K562 (cell line): ENCODE results near the gene MTSS2. TPM values are rescaled to one million over a fixed set of nuclear protein-coding genes. Genes with fewer than 3 reads are reported as not detected.

Experiments used
- ATAC-seq: fragments of 200-7000 bp; cut with Tn5 transposase; 3 replicates; pipeline ENCODE4 v1.9.1; 2020; ENCODE audit warnings: moderate library complexity
- BruUV-seq: library from RNA; stranded (reverse); fragments of 400-500 nt; replicated peaks from 2 replicates; lab custom pipeline; 2021; lab: Mats Ljungman, UMichigan
- CTCF ChIA-PET: fragments of 300-600 bp; formaldehyde crosslinking; extraction: SDS; loops from one replicate; lab custom pipeline; 2021; ENCODE audit warnings: low intra/inter-chr PET ratio; lab: Yijun Ruan, JAX
- POLR2A ChIA-PET: fragments of 300-600, 350-650 bp; sonication (Branson Sonifier 250); formaldehyde crosslinking; extraction: SDS; loops from one replicate; lab custom pipeline; 2021; ENCODE audit warnings: antibody characterized with exemption, inconsistent platforms; lab: Yijun Ruan, JAX
- DNase-seq, 4 experiments: peaks; one replicate each; pipeline versions ENCODE4 v3.0.0 to v3.0.0-alpha.2; 2011 to 2018; ENCODE audit warnings: low spot score in 3 of 4, mixed read lengths in 3 of 4; ENCODE audit errors: extremely low read depth in 1 of 4
- FAIRE-seq: peaks from 2 replicates; lab custom pipeline; 2011; peaks lifted over from hg19 to GRCh38; lab: Jason Lieb, UNC
- H2AFZ ChIP-seq: 2 replicates; pipeline ENCODE4 v1.6.0; 2011; ENCODE audit warnings: low read depth, low read length, control low read depth, inconsistent platforms
- H3K27ac ChIP-seq: fragments of 200-600 bp; 3 replicates; pipeline ENCODE4 v1.8.0; 2011; ENCODE audit warnings: low read depth, mild to moderate bottlenecking, control low read depth, inconsistent platforms, low read length, moderate library complexity, mixed read lengths; ENCODE audit errors: extremely low read depth
- H3K27me3 ChIP-seq, 2 experiments: fragments of 300-600 bp in 1 of 2; 2 replicates in 1 of 2; 3 replicates in 1 of 2; pipeline versions ENCODE4 v1.6.0 to v1.8.0; 2011; ENCODE audit warnings: inconsistent platforms in 2 of 2, low read length in 2 of 2, mild to moderate bottlenecking in 1 of 2, mixed read lengths in 1 of 2, moderate library complexity in 1 of 2; ENCODE audit not compliant: control insufficient read depth in 2 of 2, insufficient read depth in 2 of 2
- H3K36me3 ChIP-seq: fragments of 300-600 bp; 3 replicates; pipeline ENCODE4 v1.8.0; 2011; ENCODE audit warnings: mild to moderate bottlenecking, low read length, inconsistent platforms; ENCODE audit not compliant: control insufficient read depth, insufficient read depth
- H3K4me1 ChIP-seq, 2 experiments: fragments of 200-600 bp in 1 of 2; replicated peaks in 1 of 2; 2 replicates in 1 of 2; 3 replicates in 1 of 2; pipeline versions ENCODE4 v1.5.1 to v1.8.0; 2011; ENCODE audit warnings: inconsistent platforms in 2 of 2, low read length in 2 of 2, mild to moderate bottlenecking in 1 of 2, mixed read lengths in 1 of 2, moderate library complexity in 1 of 2; ENCODE audit not compliant: control insufficient read depth in 2 of 2, insufficient read depth in 2 of 2
- H3K4me2 ChIP-seq: 2 replicates; pipeline ENCODE4 v1.6.1; 2011; ENCODE audit warnings: low read length, control low read depth, inconsistent platforms, mixed read lengths; ENCODE audit not compliant: insufficient read depth
- H3K4me3 ChIP-seq: fragments of 200-600 bp; sonication (generic), shearing (Covaris generic); 2 replicates; pipeline ENCODE4 v1.5.1; 2016; ENCODE audit warnings: control low read depth, inconsistent platforms
- H3K79me2 ChIP-seq: fragments of 200-600 bp; 3 replicates; pipeline ENCODE4 v1.8.0; 2011; ENCODE audit warnings: low read length, inconsistent platforms; ENCODE audit not compliant: control insufficient read depth, insufficient read depth
- H3K9ac ChIP-seq, 2 experiments: 2 replicates each; pipeline versions ENCODE4 v1.6.0 to v1.6.1; 2011; ENCODE audit warnings: low read depth in 2 of 2, low read length in 2 of 2, control low read depth in 1 of 2, inconsistent platforms in 1 of 2, mild to moderate bottlenecking in 1 of 2, mixed read lengths in 1 of 2; ENCODE audit not compliant: insufficient read depth in 1 of 2
- H3K9me1 ChIP-seq: one replicate; pipeline ENCODE4 v1.6.0; 2011; ENCODE audit warnings: inconsistent platforms, mild to moderate bottlenecking, low read length, moderate library complexity; ENCODE audit not compliant: control insufficient read depth, insufficient read depth
- H3K9me3 ChIP-seq: replicated peaks from 2 replicates; pipeline ENCODE4 v1.5.1; 2011; ENCODE audit warnings: low read depth, low read length, inconsistent platforms; ENCODE audit not compliant: control insufficient read depth, insufficient read depth
- H4K20me1 ChIP-seq: replicated peaks from 2 replicates; pipeline ENCODE4 v1.6.1; 2011; ENCODE audit warnings: low read length, inconsistent platforms, mixed read lengths; ENCODE audit not compliant: control insufficient read depth, insufficient read depth
- CCNT2 ChIP-seq: IDR thresholded peaks from 2 replicates; pipeline ENCODE4 v1.6.1; 2011; ENCODE audit warnings: borderline replicate concordance, low read depth, mild to moderate bottlenecking, moderate library complexity, mixed read lengths, low read length; ENCODE audit not compliant: insufficient read length; ENCODE audit errors: extremely low read depth
- FOXA1 ChIP-seq: fragments of 450-650 bp; IDR thresholded peaks from 2 replicates; pipeline ENCODE4 v1.6.1; 2016; ENCODE audit warnings: mild to moderate bottlenecking, borderline replicate concordance
- POLR2G ChIP-seq: fragments of 200-400 bp; formaldehyde crosslinking; IDR thresholded peaks from 2 replicates; pipeline ENCODE4 v1.6.1; 2017; ENCODE audit warnings: low read depth, mild to moderate bottlenecking, antibody characterized with exemption, low read length, moderate library complexity
- RBFOX2 ChIP-seq: fragments of 200-400 bp; formaldehyde crosslinking; IDR thresholded peaks from 2 replicates; pipeline ENCODE4 v1.6.1; 2017; ENCODE audit warnings: low read depth, mild to moderate bottlenecking, low read length, moderate library complexity
- WGBS: fragments of 100-300 bp; shearing (Covaris generic); methylation state at CpG from one replicate; pipeline ENCODE4 v1.1.6; 2016; ENCODE audit warnings: low coverage, mixed read lengths; ENCODE audit not compliant: insufficient coverage; ENCODE audit errors: missing lambda C conversion rate; 5-methylcytosine and 5-hydroxymethylcytosine counted together
- in situ Hi-C: fragments of 300-500 bp; cut with MboI; formaldehyde crosslinking; loops from 4 replicates; pipeline ENCODE4 v1.15.0; 2018; ENCODE audit warnings: inconsistent platforms, mixed read lengths
- intact Hi-C: fragments of 100-400 bp; cut with micrococcal nuclease; formaldehyde crosslinking; loops from 2 replicates; pipeline ENCODE4 v1.14.2; 2022
- polyA plus RNA-seq, 8 experiments: library from polyadenylated mRNA; depleted of rRNA in 4 of 8; stranded (reverse) in 5 of 8; unstranded in 3 of 8; fragments of >200 nt; fragmentation: Nextera tagmentation in 2 of 8; fragmentation: Illumina TruSeq in 1 of 8; extraction: Ambion mirVana in 2 of 8; extraction: Trizol in 1 of 8; gene quantifications; 2 replicates each; pipeline versions ENCODE4 v1.2.1 to v1.2.3, GENCODE V29; 2011 to 2014; ENCODE audit warnings: inconsistent platforms in 1 of 8, missing spikeins in 1 of 8
- total RNA-seq, 7 experiments: library from RNA; depleted of rRNA in 6 of 7; stranded (reverse); fragments of >200 nt in 6 of 7; fragmentation: Illumina TruSeq in 2 of 7; extraction: Trizol in 2 of 7; gene quantifications; 2 replicates each; pipeline versions ENCODE4 v1.2.1 to v1.2.3, GENCODE V29; 2011 to 2021; ENCODE audit warnings: low replicate concordance in 1 of 7
- TF ChIP-seq, protein P1 (sequence below): fragments of 250-450 bp; sonication (Bioruptor Pico); IDR thresholded peaks from 2 replicates; pipeline ENCODE4 v1.6.1; 2021; ENCODE audit warnings: mild to moderate bottlenecking

Gene MTSS2
- total and polyA plus RNA-seq, 9 of the 15 experiments (the other 6 are each of a cell fraction or from before 2014, with no cell fraction given): 0.11 to 60.3 (median 16.9) TPM

DNA sequence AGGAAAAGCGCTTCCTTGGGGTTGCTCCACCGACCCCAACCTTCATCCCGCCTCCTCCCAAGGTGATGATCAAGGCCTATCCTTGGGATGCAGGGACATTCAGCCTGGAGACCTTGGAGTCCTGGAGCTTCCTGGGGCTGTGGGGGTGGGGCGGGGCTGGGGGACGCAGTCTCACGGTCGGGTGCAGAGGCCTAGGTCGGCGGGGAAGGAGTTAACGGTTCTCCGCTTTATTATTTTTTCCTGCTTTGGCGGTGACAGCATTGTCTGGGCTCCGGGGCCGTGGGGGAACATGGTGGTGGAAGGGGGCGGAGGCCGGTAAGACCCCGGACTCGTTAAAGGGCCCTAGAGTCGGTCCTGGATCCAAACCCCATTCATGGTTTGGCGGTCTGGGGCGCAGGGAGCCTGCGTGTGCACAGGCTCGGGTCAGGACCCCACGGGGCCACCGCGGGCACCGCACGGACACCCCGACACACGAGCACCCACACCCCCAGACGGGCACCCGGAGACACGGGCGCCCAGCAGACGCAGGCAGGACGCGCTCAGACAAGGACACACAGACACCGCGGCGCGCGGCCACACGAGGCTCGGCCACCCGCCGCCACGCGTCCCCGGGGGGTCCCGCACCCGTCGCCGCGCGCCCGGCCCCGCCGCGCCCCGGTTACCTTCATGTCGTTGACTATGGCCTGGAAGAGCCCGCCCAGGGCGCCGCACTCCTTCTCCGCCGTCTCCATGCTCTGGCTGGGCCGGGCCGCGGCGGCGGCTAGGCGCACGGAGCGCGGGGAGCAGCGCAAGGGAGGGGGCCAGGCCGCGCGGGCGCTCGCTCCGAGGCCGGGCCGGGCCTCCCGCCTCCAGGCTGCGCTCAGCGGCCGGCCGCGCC lies 554 bp downstream of the MTSS2 start (continued):
- peak; percentile 10 for TF ChIP-seq CCNT2
- TF ChIP-seq, protein P1, sequence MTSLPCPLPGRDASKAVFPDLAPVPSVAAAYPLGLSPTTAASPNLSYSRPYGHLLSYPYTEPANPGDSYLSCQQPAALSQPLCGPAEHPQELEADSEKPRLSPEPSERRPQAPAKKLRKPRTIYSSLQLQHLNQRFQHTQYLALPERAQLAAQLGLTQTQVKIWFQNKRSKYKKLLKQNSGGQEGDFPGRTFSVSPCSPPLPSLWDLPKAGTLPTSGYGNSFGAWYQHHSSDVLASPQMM (CRISPR knock-in tag): no peak

DNA sequence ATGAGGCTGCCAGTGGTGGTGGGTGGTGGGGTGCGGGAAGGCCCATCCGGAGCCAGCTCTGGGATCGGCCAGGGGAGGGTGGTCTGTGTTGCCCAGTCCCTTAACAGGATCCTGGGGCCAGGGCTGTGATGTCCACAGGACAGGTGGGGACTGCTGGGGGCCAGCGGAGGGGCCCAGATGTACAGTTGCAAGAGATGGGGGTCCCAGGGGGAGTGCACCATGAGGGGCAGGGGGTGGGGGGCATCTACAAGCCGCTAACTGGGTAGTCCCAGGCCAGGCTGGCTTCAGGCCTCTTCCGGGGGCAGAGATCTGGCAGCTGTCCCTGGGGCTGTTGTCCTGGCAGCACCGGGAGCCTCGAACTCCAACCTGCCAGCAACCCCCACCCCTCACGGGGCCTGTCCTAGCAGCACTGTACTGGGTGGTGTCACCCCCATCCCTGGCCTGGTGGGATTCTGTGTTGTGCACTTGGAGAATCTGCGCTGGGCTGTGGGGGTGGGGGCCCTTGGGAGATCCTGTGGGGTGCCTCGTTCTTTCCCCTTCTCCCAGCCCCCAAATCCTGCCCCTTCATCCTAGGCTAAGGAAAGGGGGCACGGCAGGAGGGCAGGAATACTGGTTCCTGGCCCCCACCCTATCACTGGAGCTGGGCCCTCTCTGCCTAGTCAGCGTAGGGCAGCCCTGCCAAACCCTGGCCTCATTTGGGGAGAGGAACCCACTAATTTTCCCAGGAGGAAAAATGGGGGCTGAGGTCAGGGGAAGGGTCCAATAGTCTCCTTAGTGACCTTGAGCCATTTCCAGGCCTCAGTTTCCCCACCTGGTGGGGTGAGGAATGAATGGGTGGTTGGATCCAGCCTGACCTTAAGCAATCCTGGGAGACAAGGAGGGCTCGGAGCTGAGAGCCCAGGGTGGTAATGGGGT lies 1.4 kb downstream of the MTSS2 start:
- H3K4me3 ChIP-seq: peak overlapping the region; percentile 86
- peaks cover 43% of the 10 kb centered on the region; the same call in 1 of the 3 replicates for H3K36me3 ChIP-seq
- no peaks in the 10 kb centered on the region for H3K9me3 ChIP-seq
- ATAC-seq: no peak
- peaks cover 49% of the 10 kb centered on the region for H3K79me2 ChIP-seq
- intact Hi-C loops: loop anchor here (5.0 kb wide), 2 partner anchors 53 to 88 kb away; no protein-coding TSS in a partner anchor
- H2AFZ ChIP-seq: no peak overlapping the region
- H3K4me2 ChIP-seq: peak overlapping the region; percentile 79
- 86% methylated on average over 7 of the region's 14 CpGs for WGBS
- DNase-seq: no peak
- ChIA-PET POLR2A (interaction anchor here (0.6 kb wide), 1 partner anchor 101 kb away, joined by 3 read pairs; no protein-coding TSS in a partner anchor), CTCF (no interaction called here)
- peak overlapping the region; percentile 82 for H3K27ac ChIP-seq
- peaks cover 15 to 87% of the 10 kb centered on the region in 2 experiments for H3K4me1 ChIP-seq
- TF ChIP-seq POLR2G (peak; percentile 50), RBFOX2 (peak; percentile 47; the same call in 1 of the 2 replicates), FOXA1 (no peak)
- no peaks in the 10 kb centered on the region for H3K9me1 ChIP-seq
- peak; percentile 65 for FAIRE-seq
- H3K27me3 ChIP-seq: no peaks in the 10 kb centered on the region
- H4K20me1 ChIP-seq: peaks cover 12% of the 10 kb centered on the region; the same call in 1 of the 2 replicates
- no TSS peak for BruUV-seq
- peak overlapping the region; percentile 83 to 99 for H3K9ac ChIP-seq
- in situ Hi-C loops: no loop called here
